ENCODE results near the gene HCRTR2.
"Not testable (repeated sequence)": the region's sequence is repeated elsewhere in the genome, so short reads cannot be mapped to it uniquely, and the experiment has no call there.

Gene HCRTR2

GRCh38 chr6:55174211-55175026, at the start of gene HCRTR2:
Gene HCRTR2, plus strand, starts transcription at chr6:55174515. Its CDS starts 73 bp downstream, at chr6:55174588.
- no peak for DNase-seq

DNA sequence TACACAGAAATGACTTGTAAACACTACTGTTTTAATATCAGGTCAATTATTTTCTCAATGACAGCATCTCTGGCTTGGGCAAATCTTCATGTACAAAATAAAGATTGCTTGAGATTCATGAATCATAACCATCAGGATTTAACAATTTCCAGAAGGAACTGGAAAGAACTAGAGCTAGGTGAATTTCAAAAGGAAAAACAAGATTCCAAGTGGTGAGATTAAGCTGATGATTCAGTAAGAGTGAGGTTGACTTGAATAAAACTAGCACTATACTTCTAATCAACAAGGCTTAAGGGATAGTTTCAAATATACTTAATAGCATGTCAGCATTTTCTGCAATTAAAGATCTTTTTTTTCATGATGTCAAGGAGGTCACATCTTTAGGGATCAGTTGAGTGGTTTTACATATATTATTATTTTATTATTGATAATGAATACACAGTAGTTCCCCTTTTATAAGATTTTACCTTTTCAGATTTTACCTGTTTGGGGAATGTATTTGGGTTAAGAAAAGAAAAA, 43.5 kb upstream of the HCRTR2 start:
- no peak for DNase-seq

DNA sequence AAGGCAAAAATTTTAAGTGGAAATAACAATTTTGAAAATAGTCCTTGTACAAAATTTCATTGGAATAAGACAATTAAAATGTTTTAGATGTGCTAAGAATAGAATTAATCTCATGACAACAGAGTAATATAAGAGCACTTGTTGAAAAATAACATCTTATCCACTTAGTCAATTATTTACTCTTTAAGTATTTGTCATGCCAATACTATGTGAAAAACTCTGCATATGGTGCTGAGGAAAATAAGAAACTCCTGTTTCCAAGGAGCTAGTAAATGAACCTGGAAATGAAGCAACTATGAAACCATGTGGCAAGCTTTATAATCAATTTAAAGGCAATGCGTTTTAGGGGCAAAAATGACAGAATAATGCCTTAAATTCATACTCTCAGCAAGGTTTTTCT, 42.7 kb upstream of the HCRTR2 start:
- no peak for DNase-seq

GRCh38 chr6:55136916-55137315, 37.4 kb upstream of the HCRTR2 start:
- no peak for DNase-seq

- DNase-seq, result no peak
These were observed 36.2 kb upstream of the HCRTR2 start for GRCh38 chr6:55137929-55138693.

- no peak for DNase-seq
These were observed 32.7 kb upstream of the HCRTR2 start for GRCh38 chr6:55141611-55142010.

DNA sequence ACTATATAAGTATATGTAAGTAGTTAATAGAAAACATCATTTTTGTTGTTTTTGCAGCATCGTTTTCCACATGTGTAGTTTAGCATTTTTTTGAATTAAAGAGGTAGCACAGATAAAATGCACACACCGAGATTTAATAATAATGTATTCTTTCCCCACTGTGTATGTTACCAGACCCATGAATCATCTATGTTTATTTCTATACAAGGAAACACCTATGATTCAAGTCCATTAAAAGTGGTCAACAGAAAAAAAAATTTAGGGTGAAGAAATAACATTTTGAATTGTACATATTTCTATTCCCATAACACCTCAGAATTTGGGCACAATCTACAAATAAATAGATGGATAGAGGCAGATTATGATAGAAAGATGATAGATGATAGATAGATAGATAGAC, 31.7 kb upstream of the HCRTR2 start:
- no peak for DNase-seq

DNA sequence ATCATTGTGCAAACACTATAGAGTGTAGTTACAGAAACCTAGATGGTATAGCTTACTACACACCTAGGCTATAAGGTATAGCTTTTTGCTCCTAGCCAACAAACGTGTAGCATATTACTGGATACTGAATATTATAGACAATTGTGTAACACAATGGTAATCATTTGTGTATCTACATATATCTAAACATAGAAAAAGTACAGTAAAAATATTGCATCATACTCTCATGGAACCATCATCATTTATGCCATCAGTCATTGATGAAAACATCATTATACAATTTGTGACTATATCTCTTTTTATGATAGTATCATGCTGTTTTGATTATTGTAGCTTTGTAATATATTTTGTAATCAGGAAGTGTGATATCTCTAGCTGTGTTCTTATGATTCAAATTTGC, 21.0 kb upstream of the HCRTR2 start:
- no peak for DNase-seq

- not testable (repeated sequence) for DNase-seq
These were observed 15.5 kb upstream of the HCRTR2 start for GRCh38 chr6:55158784-55159183.

GRCh38 chr6:55167860-55168259, 6.5 kb upstream of the HCRTR2 start:
- DNase-seq, result no peak

DNA sequence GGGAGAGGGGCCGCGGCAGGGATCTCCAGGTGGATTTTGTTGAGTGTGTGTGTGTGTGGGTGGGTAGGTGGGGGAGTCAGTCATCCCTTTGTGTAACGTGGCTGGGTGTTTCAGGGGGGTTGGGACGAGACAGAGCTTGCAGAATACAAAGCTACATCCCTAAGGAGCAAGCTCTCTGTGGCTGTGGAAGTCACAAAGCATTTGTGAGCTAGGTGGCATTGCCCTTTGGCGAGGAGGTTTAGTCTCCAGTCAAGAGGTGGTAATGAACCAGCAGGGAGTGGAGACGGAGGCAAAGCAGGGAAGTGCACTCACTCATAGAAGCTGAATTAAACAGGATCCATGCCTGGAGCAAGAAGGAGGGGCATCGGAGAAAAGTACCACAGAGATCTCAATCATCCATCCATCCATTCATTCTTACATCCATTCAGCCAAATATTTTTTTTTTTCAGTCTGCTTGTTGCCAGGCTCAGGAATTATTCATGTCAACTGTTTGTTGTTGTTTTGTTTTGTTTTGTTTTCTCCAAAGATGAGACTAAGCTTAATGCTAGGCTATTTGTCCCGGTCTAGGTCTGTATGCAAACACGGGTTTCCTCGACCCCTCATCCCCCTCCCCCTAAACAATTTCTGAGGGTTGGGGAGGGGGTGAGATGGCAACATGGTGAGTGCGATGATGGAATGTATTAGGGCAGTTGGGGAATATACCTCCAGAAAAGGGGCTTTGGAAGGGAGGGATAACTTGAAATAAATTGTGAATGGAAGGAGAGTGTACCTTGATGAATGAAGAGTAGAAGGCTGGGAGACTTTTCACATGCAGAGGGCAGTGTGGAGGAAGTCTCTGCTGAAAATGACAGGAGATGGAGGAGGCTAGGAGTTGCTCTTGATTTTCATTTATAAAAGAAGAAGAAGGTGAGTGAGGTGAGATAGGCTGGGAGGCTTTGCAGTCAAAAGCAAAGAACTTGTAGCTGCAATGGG, 1.0 kb downstream of the HCRTR2 start:
- no peak for DNase-seq

- no peak for DNase-seq
These were observed 2.6 kb downstream of the HCRTR2 start for GRCh38 chr6:55176958-55177357.

DNA sequence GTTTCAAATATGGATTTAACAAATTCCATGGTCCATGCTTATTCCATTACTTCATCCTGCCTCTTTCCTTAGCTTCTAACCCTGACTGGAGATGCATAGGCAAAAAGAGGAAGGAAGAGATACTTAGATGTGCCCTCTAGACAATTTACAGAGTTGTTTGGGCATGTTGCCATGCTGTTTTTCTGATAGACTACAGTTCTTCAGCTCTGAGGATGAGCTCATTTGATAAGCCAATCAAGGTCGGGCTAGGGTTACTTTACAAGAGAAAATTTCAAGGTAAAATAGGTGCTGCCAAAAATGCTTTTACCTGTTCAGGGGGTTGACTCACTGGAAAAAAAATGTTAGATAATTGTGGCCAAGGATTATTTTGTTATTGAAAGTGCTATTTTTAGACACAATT, 5.9 kb downstream of the HCRTR2 start:
- no peak for DNase-seq

- DNase-seq, result no peak
These were observed 7.8 kb downstream of the HCRTR2 start for GRCh38 chr6:55182016-55182650.

GRCh38 chr6:55184782-55185530, 10.6 kb downstream of the HCRTR2 start:
- no peak for DNase-seq

GRCh38 chr6:55198715-55199114, 24.4 kb downstream of the HCRTR2 start:
- no peak for DNase-seq

DNA sequence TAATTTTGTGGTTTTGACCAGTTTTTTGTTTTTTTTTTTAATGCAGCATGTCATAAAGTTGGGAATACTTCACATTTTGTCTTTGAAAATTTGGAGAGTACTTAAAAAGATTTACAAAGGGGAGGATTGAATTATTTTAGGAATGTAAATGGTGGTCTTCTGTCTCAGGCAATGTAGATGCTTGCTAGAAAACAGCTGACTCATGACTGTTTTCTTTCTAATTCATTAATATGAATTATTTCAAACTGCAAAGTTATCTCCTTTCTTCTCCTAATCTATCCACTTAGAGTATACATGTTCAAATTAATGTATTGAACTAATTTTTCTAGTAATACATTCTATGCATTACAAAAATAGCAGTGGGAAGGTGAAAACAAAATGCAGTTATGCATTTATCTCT, 24.9 kb downstream of the HCRTR2 start:
- DNase-seq, result no peak

- no peak for DNase-seq
These were observed 34.5 kb downstream of the HCRTR2 start for GRCh38 chr6:55208478-55209458.

DNA sequence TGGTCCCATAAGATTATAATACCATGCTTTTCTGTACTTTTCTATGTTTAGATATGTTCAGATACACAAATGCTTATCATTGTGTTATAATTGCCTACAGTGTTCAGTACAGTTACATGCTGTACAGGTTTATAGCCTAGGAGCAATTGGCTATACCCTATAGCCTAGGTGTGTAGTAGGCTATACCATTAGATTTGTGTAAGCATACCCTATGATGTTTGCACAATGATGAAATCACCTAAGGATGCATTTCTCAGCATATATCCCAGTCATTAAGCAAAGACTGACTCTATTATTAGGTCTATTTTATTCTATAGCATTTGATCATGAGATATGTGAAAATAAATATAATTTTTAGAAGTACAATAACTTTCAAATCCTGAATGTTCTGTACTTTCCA, 36.6 kb downstream of the HCRTR2 start:
- no peak for DNase-seq

DNA sequence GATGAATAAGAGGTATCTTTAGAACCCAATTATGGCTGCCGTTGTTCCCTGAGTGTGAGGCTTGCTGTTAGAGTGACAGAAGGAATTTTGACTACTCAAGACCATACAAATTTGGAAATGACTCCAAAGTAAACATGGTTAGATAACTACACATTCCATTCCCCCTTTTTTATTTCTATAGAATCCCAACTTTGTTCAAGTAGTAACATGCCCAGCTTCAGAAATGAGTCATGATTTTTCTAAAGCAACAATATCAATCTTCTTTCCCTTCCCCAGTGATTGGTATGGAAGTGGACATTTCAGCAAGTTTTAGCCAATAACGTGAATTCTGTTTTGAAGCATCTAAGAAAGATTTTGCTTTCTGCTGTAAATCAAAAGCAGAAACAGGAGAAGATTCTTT, 37.8 kb downstream of the HCRTR2 start:
- DNase-seq, result no peak

All from NCI-H1417 treated with DMSO at 0.1 percent for 48 hours (cell line).